Small intestine (tissue), 7 donors: ENCODE measurements around the gene NID2. TPM values are rescaled to one million over a fixed set of nuclear protein-coding genes. Genes with fewer than 3 reads are reported as not detected.
A peak's percentile ranks its signal among the peaks of the same experiment; 100 is the strongest.

Experiments
- DNase-seq, 2 donors: peaks; one replicate each; pipeline versions ENCODE4 v3.0.0 to v3.0.0-alpha.2; 2013
- FAIRE-seq: peaks from 2 replicates; lab custom pipeline; 2012; peaks lifted over from hg19 to GRCh38; lab: Jason Lieb, UNC
- H3K27ac ChIP-seq, 3 donors: one replicate each; pipeline ENCODE4 v1.5.1; 2013; ENCODE audit warnings: low read length in 2 of 3, mild to moderate bottlenecking in 2 of 3, control low read depth in 1 of 3, inconsistent platforms in 1 of 3, low read depth in 1 of 3, moderate library complexity in 1 of 3
- H3K27me3 ChIP-seq, 3 donors: one replicate each; pipeline ENCODE4 v1.6.1; 2013; ENCODE audit warnings: low read length in 3 of 3, inconsistent platforms in 1 of 3; ENCODE audit not compliant: control insufficient read depth in 3 of 3, insufficient read depth in 3 of 3
- H3K36me3 ChIP-seq, 3 donors: one replicate each; pipeline ENCODE4 v1.6.1; 2013; ENCODE audit warnings: low read length in 3 of 3, inconsistent platforms in 1 of 3, low read depth in 1 of 3, mild to moderate bottlenecking in 1 of 3, moderate library complexity in 1 of 3; ENCODE audit not compliant: control insufficient read depth in 3 of 3, insufficient read depth in 2 of 3
- H3K4me1 ChIP-seq, 3 donors: one replicate each; pipeline ENCODE4 v1.6.1; 2013; ENCODE audit warnings: low read length in 2 of 3, inconsistent platforms in 1 of 3, low read depth in 1 of 3, mild to moderate bottlenecking in 1 of 3, moderate library complexity in 1 of 3; ENCODE audit not compliant: control insufficient read depth in 3 of 3, insufficient read depth in 2 of 3
- H3K4me3 ChIP-seq, 3 donors: one replicate each; pipeline ENCODE4 v1.5.1; 2013; ENCODE audit warnings: low read length in 3 of 3, control low read depth in 1 of 3, inconsistent platforms in 1 of 3, low read depth in 1 of 3, mild to moderate bottlenecking in 1 of 3, moderate library complexity in 1 of 3
- H3K9me3 ChIP-seq, 2 donors: one replicate each; pipeline ENCODE4 v1.6.1; 2013; ENCODE audit warnings: low read depth in 1 of 2, low read length in 1 of 2; ENCODE audit not compliant: control insufficient read depth in 2 of 2, insufficient read depth in 1 of 2
- WGBS, 3 donors: extraction: QIAGEN DNeasy Blood & Tissue Kit; methylation state at CpG; one replicate each; pipeline ENCODE4 v1.1.7; 2013; 5-methylcytosine and 5-hydroxymethylcytosine counted together
- polyA plus RNA-seq, 4 donors: library from polyadenylated mRNA; stranded (reverse) in 3 of 4; unstranded in 1 of 4; fragments of 200-250 nt in 3 of 4; fragments of 120-200 nt in 1 of 4; gene quantifications; one replicate each; pipeline versions ENCODE4 v1.2.1 to v1.2.3, GENCODE V29; 2013
- donor health status: healthy with polysubstance abuse.
- donor health status: control.
- donor health status: control.
- donor health status: Bipolar disorder and iron deficiency.
- donor health status: healthy.

NID2 gene
- polyA plus RNA-seq, 4 donors = 2.2 to 18.2 (median 3.6) TPM

GRCh38 chr14:52063052-52063462, 5.8 kb downstream of the NID2 start:
- no peak overlapping the region for H3K27ac ChIP-seq
- 41 to 51% (median 49%) methylated on average over 2 of the region's 2 CpGs for WGBS, 3 donors
- H3K36me3 ChIP-seq = no peaks in the 10 kb centered on the region
- peaks cover 5 to 17% (median 5%) of the 10 kb centered on the region in 3 donors for H3K27me3 ChIP-seq
- no peaks in the 10 kb centered on the region for H3K9me3 ChIP-seq
- DNase-seq = no peak
- peaks cover 0 to 9% (median 4%) of the 10 kb centered on the region in 3 donors for H3K4me1 ChIP-seq
- no peak overlapping the region for H3K4me3 ChIP-seq
- no peak for FAIRE-seq

GRCh38 chr14:52061890-52062289, 7.0 kb downstream of the NID2 start:
- H3K4me3 ChIP-seq = no peak overlapping the region
- peaks cover 0 to 4% (median 3%) of the 10 kb centered on the region in 3 donors for H3K4me1 ChIP-seq
- H3K27me3 ChIP-seq = peaks cover 0 to 9% (median 0%) of the 10 kb centered on the region in 3 donors
- no peak overlapping the region for H3K27ac ChIP-seq
- DNase-seq (no peak), FAIRE-seq (no peak)
- no peaks in the 10 kb centered on the region for H3K9me3 ChIP-seq
- no peaks in the 10 kb centered on the region for H3K36me3 ChIP-seq
- WGBS, 3 donors = 50 to 84% (median 67%) methylated on average over 1 of the region's 1 CpG

- H3K4me1 ChIP-seq = peaks cover 0 to 4% (median 3%) of the 10 kb centered on the region in 3 donors
- H3K36me3 ChIP-seq = no peaks in the 10 kb centered on the region
- H3K27ac ChIP-seq = no peak overlapping the region
- H3K9me3 ChIP-seq = no peaks in the 10 kb centered on the region
- FAIRE-seq (no peak), DNase-seq (no peak)
- no peak overlapping the region for H3K4me3 ChIP-seq
- H3K27me3 ChIP-seq = peaks cover 0 to 6% (median 0%) of the 10 kb centered on the region in 3 donors
- WGBS, 3 donors = 67 to 76% (median 69%) methylated on average over 5 of the region's 5 CpGs
Measured at GRCh38 chr14:52061390-52061789, 7.5 kb downstream of the NID2 start.

DNA sequence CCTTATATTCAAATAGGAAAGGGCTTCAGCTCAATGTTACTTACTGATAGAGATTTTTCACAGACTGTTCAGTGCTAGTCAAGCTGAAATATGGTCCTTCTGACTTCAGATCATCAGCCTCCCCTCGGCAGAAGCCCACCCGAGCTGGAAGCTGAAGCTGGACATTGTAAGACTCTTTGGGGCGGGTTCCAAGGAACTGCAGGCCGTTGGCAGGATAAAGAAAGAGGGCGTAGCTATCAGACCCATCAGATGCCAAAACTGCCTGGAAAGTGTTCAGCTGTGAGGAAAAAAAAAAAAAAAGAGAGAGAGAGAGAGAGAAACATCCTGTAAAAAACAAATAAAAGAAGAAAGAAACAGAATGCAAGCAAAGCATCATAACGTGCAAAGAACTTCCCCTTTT, 8.8 kb downstream of the NID2 start:
- no peak for FAIRE-seq
- Histone ChIP-seq H3K27ac (no peak overlapping the region), H3K36me3 (no peaks in the 10 kb centered on the region), H3K27me3 (peaks cover 0 to 6% (median 0%) of the 10 kb centered on the region in 3 donors), H3K4me1 (peaks cover 0 to 4% (median 3%) of the 10 kb centered on the region in 3 donors), H3K9me3 (no peaks in the 10 kb centered on the region), H3K4me3 (no peak overlapping the region)
- 55 to 62% (median 60%) methylated on average over 6 of the region's 6 CpGs for WGBS, 3 donors
- DNase-seq = no peak

GRCh38 chr14:52059649-52060048, 9.2 kb downstream of the NID2 start:
- Histone ChIP-seq H3K36me3 (no peaks in the 10 kb centered on the region), H3K4me1 (peaks cover 0 to 4% (median 3%) of the 10 kb centered on the region in 3 donors), H3K27me3 (peaks cover 0 to 6% (median 0%) of the 10 kb centered on the region in 3 donors), H3K27ac (no peak overlapping the region), H3K9me3 (no peaks in the 10 kb centered on the region), H3K4me3 (no peak overlapping the region)
- FAIRE-seq = no peak
- no peak for DNase-seq

- Histone ChIP-seq H3K27me3 (peaks cover 0 to 6% (median 0%) of the 10 kb centered on the region in 3 donors), H3K4me3 (no peak overlapping the region), H3K36me3 (no peaks in the 10 kb centered on the region), H3K4me1 (peaks cover 0 to 3% (median under 1%) of the 10 kb centered on the region in 3 donors), H3K27ac (no peak overlapping the region), H3K9me3 (no peaks in the 10 kb centered on the region)
- FAIRE-seq (no peak), DNase-seq (no peak)
- WGBS, 3 donors = 64 to 80% (median 67%) methylated on average over 3 of the region's 3 CpGs
Measured at GRCh38 chr14:52058341-52058740, 10.5 kb downstream of the NID2 start.

- DNase-seq (no peak), FAIRE-seq (no peak)
- no peaks in the 10 kb centered on the region for H3K36me3 ChIP-seq
- H3K9me3 ChIP-seq = no peaks in the 10 kb centered on the region
- H3K4me3 ChIP-seq = no peak overlapping the region
- H3K4me1 ChIP-seq = peaks cover 0 to 3% (median 2%) of the 10 kb centered on the region in 3 donors
- H3K27me3 ChIP-seq = no peaks in the 10 kb centered on the region
- H3K27ac ChIP-seq = no peak overlapping the region
- WGBS, 3 donors = 56 to 70% (median 64%) methylated on average over 2 of the region's 2 CpGs
Measured at GRCh38 chr14:52055167-52055566, 13.7 kb downstream of the NID2 start.

DNA sequence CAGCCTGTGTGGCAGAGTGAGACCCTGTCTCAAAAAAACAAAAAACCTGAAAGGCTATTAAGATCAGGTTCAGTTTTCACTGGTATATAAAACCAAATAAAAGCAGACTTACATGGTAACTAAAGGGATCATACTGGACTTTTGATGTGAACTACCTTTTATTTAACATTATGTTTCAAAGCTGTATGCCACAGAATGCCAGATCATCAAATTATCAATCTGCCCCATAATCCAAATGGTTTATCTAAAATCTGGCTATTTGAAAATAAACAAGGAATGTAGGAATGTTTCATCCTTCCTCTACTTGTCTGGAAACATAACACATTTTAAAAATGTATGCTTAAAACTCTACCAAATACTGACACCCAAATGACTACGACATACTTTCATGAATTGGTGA, 14.2 kb downstream of the NID2 start:
- DNase-seq (no peak), FAIRE-seq (no peak)
- Histone ChIP-seq H3K9me3 (no peaks in the 10 kb centered on the region), H3K27ac (no peak overlapping the region), H3K27me3 (no peaks in the 10 kb centered on the region), H3K36me3 (no peaks in the 10 kb centered on the region), H3K4me3 (no peak overlapping the region), H3K4me1 (peaks cover 0 to 8% (median 2%) of the 10 kb centered on the region in 3 donors)
- 5 to 87% (median 7%) methylated on average over 1 of the region's 1 CpG for WGBS, 3 donors

DNA sequence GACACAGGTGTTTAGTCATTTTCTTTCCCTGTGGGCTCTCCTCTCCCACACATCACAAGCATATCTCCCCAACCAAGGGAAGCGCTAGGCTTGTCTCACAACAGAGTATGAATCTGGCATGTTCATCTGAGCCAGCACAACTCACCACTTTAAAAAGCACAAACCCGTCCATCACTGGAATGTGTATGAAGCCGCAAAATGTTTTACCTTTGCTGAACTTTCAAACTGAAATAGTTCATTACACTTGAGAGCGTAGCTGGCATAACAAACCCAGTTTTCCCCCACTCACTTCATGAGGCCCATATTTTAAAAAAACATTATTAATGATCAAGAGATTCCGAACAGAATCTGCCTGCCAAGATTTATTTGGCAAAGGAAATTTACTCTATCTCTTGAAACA, 15.8 kb downstream of the NID2 start:
- Histone ChIP-seq H3K27me3 (no peaks in the 10 kb centered on the region), H3K9me3 (no peaks in the 10 kb centered on the region), H3K4me3 (no peak overlapping the region), H3K27ac (peak overlapping the region in 1 of 3 donors; percentile 63), H3K4me1 (peaks cover 0 to 8% (median 2%) of the 10 kb centered on the region in 3 donors), H3K36me3 (no peaks in the 10 kb centered on the region)
- DNase-seq = no peak
- WGBS, 3 donors = 69 to 91% (median 88%) methylated on average over 5 of the region's 5 CpGs
- no peak for FAIRE-seq
